ENCODE results near the gene RRP9. TPM values are rescaled to one million over a fixed set of nuclear protein-coding genes. Genes with fewer than 3 reads are reported as not detected.
A peak's percentile ranks its signal among the peaks of the same experiment; 100 is the strongest.

RRP9 gene
- total RNA-seq, 1 experiment from 2014 or later, result 80.6 TPM

DNA sequence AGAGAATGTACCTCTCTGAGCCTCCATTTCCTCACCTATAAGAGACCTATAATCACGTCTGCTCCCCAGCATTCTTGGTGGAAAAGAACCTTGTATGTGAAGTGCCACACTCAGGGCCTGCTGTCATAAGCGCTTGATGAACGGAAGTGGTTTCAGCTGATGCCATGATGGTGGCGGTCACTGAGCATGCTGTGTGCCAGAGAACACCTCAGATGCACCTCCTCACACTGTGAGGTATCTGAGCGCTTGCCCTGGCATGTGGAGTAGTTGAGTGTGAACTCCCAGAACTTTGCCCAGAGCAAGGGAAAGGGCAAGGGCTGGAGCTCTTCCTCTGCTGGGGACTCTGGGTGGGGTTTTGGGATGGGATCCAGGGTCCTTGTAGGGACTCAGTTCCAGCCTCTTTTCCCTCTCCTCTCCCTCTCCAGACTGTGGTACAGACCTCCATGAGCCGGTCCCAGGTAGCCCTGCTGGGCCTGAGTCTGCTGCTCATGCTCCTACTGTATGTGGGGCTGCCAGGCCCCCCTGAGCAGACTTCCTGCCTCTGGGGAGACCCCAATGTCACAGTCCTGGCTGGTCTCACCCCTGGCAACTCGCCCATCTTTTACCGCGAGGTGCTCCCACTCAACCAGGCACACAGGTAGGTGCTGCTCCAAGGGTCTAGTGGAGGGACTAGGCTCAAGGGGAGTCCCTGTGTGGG, 35.9 kb upstream of the RRP9 start:
- H3K4me3 ChIP-seq (ENCODE audit: insufficient read depth, low read depth, low read length), result no peak overlapping the region
- peaks cover 17% of the 10 kb centered on the region for H3K27me3 ChIP-seq (ENCODE audit: control insufficient read depth, insufficient read depth, low read length)
- no peak for DNase-seq
- no peaks in the 10 kb centered on the region for H3K36me3 ChIP-seq (replicated peaks; ENCODE audit: control insufficient read depth, insufficient read depth, low read length)

DNA sequence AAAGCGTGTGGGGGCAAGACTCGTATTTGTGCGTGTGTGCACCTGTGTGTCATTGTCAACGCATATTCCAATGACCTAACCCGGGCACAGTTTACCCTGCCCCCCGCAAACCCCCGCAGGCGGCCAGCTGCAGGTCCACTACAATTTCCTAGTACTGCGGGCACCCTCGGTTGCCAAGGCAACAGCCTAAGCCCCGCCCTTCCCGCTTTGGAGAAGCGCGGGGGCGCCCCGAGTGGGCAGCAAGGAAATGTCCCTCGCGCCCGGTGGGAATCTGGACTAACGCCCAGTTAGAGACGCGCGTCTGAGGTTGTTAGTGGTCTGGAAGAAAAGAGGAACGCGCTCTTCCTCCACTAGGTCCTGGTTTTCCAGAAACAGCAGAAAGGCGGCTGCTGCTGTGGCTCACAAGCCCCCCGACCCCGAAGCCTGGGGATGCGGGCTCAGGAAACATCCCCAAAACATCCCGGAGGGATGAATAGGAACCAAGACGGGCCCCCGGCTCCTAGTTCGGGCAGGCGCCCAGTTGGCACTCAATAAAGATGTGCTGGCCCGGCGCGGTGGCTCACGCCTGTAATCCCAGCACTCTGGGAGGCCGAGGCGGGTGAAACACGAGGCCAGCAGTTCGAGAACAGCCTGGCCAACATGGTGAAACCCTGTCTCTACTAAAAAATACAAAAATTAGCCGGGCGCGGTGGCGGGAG, 34.3 kb upstream of the RRP9 start:
- Histone ChIP-seq H3K4me3 (ENCODE audit: insufficient read depth, low read depth, low read length) (no peak overlapping the region), H3K27me3 (ENCODE audit: control insufficient read depth, insufficient read depth, low read length) (peaks cover 17% of the 10 kb centered on the region)
- peak; percentile 85 for DNase-seq

DNA sequence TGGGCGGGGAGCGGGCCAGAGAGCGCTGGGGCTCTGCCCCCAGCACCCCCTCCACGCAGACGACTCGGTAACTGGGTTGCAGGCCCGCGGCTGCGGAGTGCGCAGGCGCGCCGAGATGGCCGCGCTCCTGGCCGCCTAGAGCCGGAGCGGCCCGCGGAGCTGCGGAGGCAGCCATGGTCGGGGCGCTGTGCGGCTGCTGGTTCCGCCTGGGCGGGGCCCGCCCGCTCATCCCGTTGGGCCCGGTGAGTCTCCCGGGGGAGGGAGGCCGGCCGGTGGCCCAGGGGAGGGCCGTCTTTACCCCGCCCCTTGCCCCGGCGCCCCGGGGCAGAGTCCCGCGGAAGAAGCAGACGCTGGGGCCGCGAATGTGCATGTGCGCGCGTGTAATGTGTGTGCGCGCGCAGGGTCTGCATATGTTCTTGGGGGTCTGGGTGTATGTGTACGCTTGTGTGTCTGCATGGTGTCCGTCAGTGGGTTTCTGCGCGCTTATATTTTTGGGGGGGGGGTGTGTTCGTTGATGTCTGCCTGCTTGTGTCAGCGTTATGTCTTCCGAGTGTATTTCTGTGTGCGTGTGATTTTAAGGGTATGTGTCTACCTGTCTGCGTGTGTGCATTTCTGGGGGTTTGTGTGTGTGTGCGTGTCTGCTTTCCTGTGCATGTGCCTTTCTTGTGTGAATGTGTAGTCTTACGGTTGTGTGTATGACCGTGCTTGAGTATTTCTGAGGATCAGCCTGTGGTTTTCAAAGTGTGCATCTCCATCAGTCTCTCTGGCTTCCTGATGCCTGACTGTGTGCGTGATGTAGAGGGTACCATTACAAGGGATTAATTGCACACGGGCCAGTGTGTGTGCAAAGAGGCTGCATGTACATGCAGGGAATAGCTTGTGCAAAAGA, 33.5 kb upstream of the RRP9 start, which contains the start of gene ABHD14A:
Gene ABHD14A, plus strand, starts transcription at position 102 of the 889 bp plus-strand sequence. Its CDS starts 72 bp downstream, at position 174.
- H3K27me3 ChIP-seq (ENCODE audit: control insufficient read depth, insufficient read depth, low read length), result peaks cover 17% of the 10 kb centered on the region
- DNase-seq, result peak; percentile 97
- H3K4me3 ChIP-seq (ENCODE audit: insufficient read depth, low read depth, low read length), result peak within 1 kb of the TSS; percentile 61
- H3K36me3 ChIP-seq (replicated peaks; ENCODE audit: control insufficient read depth, insufficient read depth, low read length), result no peaks in the 10 kb centered on the region; the same call in 1 of the 2 replicates

More for the DNA sequence above, 34.3 kb upstream of the RRP9 start:
- H3K36me3 ChIP-seq (replicated peaks; ENCODE audit: control insufficient read depth, insufficient read depth, low read length), result no peaks in the 10 kb centered on the region; the same call in 1 of the 2 replicates

GRCh38 chr3:51974277-51974962, 32.7 kb upstream of the RRP9 start:
- no peaks in the 10 kb centered on the region; the same call in 1 of the 2 replicates for H3K36me3 ChIP-seq (replicated peaks; ENCODE audit: control insufficient read depth, insufficient read depth, low read length)
- H3K27me3 ChIP-seq (ENCODE audit: control insufficient read depth, insufficient read depth, low read length), result peaks cover 17% of the 10 kb centered on the region
- H3K4me3 ChIP-seq (ENCODE audit: insufficient read depth, low read depth, low read length), result peak overlapping the region; percentile 39
- peak; percentile 75 for DNase-seq

DNA sequence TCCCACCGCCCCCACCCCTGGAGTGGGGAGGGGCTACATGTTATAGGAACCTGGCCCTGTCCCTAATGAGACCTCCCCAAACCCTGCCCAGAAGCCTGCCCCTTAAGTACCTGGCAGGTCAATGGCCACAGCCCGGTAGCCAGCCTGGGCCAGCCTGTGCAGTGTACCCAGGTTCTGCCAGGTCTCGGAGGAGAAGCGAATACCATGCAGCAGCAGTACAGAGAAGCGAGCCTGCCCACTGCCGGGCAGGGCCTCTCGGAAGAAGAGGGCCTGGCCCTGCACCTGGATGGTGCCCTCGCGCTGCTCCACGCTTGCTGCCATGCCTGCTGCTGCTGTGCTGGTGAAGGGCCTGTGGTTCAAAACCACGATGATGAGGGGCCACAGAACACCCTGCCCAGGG, 29.6 kb upstream of the RRP9 start:
- Histone ChIP-seq H3K36me3 (replicated peaks; ENCODE audit: control insufficient read depth, insufficient read depth, low read length) (no peaks in the 10 kb centered on the region; the same call in 1 of the 2 replicates), H3K27me3 (ENCODE audit: control insufficient read depth, insufficient read depth, low read length) (peaks cover 18% of the 10 kb centered on the region), H3K4me3 (ENCODE audit: insufficient read depth, low read depth, low read length) (no peak overlapping the region)
- DNase-seq, result no peak

DNA sequence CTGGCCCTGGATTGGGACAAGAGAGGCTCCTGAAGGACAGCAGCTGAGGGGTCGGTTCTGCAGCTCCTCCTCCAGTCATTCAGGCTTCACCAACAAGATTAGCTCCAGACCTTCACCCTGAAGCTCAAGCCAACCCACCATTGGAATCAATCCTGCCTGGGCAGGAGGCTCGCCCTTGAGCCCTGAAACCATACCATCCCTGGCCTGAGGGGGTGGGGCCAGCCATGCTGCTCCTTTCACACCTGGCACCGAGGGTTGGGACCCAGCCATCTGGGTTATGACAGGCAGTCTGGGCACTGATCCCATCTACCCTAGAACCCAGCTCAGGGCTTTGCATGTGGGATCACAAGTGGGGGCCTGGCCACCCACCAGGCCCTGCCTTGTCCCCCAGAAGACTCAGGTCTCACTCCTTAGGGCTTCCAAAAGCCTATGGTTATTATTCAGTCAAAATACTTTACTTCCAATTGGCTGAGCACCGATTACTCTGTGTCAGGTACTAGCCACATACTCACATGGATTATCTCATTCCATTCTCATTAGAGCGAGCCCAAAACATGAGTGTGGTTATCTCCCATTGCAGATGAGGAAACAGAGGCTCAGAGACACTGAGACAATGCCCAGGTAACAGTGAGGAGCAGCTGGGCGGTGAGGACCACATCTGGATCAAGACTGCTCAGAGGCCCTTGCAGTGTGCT, 29.0 kb upstream of the RRP9 start:
- H3K27me3 ChIP-seq (ENCODE audit: control insufficient read depth, insufficient read depth, low read length), result peaks cover 16% of the 10 kb centered on the region
- no peaks in the 10 kb centered on the region; the same call in 1 of the 2 replicates for H3K36me3 ChIP-seq (replicated peaks; ENCODE audit: control insufficient read depth, insufficient read depth, low read length)
- H3K4me3 ChIP-seq (ENCODE audit: insufficient read depth, low read depth, low read length), result no peak overlapping the region
- DNase-seq, result no peak

DNA sequence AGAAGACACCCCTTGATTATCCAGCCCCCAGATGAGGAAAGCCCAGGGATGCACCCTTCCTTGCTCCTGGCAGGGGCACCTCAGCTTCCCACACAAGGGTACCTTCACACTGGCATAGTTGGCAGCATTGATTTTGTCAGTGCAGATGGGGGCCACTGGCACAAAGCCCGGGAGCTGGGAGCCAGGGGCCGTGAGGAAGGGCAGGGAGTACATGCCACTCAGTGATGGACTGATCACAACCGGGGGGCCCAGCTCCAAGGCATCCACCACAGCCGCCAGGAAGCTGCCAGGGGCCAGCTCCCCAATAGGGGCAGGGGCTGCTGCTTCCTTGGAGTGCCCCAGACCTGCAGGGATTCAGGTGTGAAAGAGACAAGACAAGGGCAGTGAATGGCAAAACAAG, 28.1 kb upstream of the RRP9 start:
- DNase-seq, result no peak
- Histone ChIP-seq H3K36me3 (replicated peaks; ENCODE audit: control insufficient read depth, insufficient read depth, low read length) (no peaks in the 10 kb centered on the region; the same call in 1 of the 2 replicates), H3K4me3 (ENCODE audit: insufficient read depth, low read depth, low read length) (no peak overlapping the region), H3K27me3 (ENCODE audit: control insufficient read depth, insufficient read depth, low read length) (peaks cover 9% of the 10 kb centered on the region)

DNA sequence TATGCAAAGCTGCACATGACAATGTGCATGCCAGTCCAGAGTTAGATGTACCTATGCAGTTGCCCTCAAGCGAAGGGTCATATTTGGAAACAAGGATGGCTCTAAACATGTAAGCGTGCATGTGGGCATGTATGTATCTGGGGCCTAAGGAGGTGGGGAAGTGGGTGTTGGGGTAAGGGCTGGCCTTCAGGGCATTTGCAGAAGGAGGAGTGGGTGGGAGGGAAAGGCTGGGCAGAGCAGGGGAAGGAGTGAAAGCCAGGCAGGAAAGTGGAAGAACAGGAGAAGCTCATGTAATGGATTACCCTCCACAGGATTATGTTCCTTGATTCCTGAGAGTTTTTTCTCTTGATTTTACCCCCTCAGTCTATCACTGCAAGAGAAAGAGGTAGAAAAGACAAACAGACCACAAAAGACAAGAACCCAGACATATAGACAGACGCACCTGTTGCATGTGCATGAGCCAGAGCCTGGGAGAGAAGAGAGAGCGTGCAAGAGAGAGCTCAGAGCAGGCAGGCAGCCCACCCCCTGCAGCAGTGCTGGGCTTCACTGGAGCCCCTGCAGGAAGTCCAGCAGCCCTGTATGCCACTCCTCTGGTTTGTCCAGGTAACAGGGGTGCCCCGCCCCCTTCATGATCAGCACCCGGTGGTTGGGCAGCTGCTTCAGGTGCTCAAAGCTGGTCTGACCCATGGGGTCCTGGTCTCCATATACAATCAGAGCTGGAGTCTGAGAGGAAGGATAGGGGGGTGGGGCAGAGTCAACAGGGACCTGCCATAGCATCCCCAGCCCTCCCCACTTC, 27.4 kb upstream of the RRP9 start:
- H3K4me3 ChIP-seq (ENCODE audit: insufficient read depth, low read depth, low read length), result no peak overlapping the region
- DNase-seq, result no peak
- no peaks in the 10 kb centered on the region; the same call in 1 of the 2 replicates for H3K36me3 ChIP-seq (replicated peaks; ENCODE audit: control insufficient read depth, insufficient read depth, low read length)
- H3K27me3 ChIP-seq (ENCODE audit: control insufficient read depth, insufficient read depth, low read length), result peaks cover 7% of the 10 kb centered on the region

- Histone ChIP-seq H3K27me3 (ENCODE audit: control insufficient read depth, insufficient read depth, low read length) (peaks cover 3% of the 10 kb centered on the region), H3K4me3 (ENCODE audit: insufficient read depth, low read depth, low read length) (peak overlapping the region; percentile 70), H3K36me3 (replicated peaks; ENCODE audit: control insufficient read depth, insufficient read depth, low read length) (no peaks in the 10 kb centered on the region; the same call in 1 of the 2 replicates)
- DNase-seq, result peak; percentile 83
These were observed 26.6 kb upstream of the RRP9 start for GRCh38 chr3:51968170-51968775.

DNA sequence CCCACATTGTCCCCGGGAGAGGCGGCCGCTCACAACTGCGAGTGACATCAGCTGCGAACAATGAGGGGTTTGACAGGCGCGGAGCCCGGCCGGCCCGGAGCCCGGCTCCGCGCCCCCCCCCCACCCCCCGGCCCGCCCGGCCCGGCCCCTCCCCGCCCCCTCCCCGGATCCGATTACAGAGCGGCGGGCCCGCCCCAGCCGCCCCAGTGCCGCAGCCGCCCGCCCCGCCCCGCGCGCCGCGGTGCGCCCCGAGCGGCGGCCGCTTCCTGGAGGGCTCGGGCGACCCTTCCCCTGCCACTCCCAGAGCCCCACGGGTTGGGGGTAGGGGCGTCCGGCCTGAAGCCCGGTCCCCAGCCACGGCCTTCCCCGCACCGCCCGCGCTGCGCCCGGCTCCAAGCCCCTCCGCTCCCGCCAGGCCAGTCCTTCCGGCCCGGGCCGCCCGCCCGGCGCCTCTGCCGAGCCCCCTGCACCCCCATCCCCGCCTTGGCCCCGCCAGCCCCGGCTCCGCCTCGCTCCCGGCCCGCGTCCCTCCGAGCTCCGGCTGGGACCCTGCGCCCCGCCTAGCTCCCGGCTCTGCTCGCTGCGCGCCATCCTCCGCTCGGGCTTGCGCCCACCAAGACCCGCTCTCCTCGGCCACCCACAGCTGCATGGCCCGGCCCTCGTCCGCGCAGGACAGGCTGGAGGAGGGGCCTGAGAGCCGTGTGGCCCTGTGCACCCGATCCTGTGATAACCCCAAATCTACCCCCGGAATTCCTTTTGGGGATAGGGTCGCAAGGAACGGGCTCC, 25.9 kb upstream of the RRP9 start, which contains the start of gene PCBP4:
Gene PCBP4, minus strand, starts transcription at position 71 of the 786 bp plus-strand sequence. CDS start 6,214 bp downstream, outside the sequence.
- Histone ChIP-seq H3K4me3 (ENCODE audit: insufficient read depth, low read depth, low read length) (peak within 1 kb of the TSS; percentile 70), H3K36me3 (replicated peaks; ENCODE audit: control insufficient read depth, insufficient read depth, low read length) (no peaks in the 10 kb centered on the region; the same call in 1 of the 2 replicates), H3K27me3 (ENCODE audit: control insufficient read depth, insufficient read depth, low read length) (peaks cover 3% of the 10 kb centered on the region)
- DNase-seq, result peak; percentile 96

GRCh38 chr3:51966922-51967383, 25.2 kb upstream of the RRP9 start:
- no peak for DNase-seq
- no peaks in the 10 kb centered on the region; the same call in 1 of the 2 replicates for H3K36me3 ChIP-seq (replicated peaks; ENCODE audit: control insufficient read depth, insufficient read depth, low read length)
- peaks cover 3% of the 10 kb centered on the region for H3K27me3 ChIP-seq (ENCODE audit: control insufficient read depth, insufficient read depth, low read length)
- H3K4me3 ChIP-seq (ENCODE audit: insufficient read depth, low read depth, low read length), result peak overlapping the region; percentile 53

DNA sequence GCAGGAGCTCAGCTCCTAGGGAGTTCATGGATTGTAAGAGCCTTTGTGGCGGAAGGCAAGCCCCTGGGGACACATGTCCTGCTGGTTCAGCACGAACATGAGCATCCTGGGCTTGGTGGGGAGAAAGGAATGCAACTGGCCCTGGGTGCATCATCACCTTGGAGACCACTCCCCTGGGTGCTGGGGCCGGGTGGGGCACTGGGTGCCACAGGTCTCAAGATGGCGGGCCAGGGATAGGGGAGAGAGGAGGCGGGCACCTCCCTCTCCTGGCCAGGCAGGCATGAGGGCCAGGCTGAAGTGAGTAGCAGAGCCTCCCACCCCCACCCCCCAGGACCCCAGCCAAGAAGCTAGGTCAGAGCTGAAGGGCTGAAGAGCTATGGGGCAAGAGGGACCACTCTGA, 24.8 kb upstream of the RRP9 start:
- peak overlapping the region; percentile 53 for H3K4me3 ChIP-seq (ENCODE audit: insufficient read depth, low read depth, low read length)
- no peak for DNase-seq
- H3K27me3 ChIP-seq (ENCODE audit: control insufficient read depth, insufficient read depth, low read length), result peaks cover 3% of the 10 kb centered on the region
- no peaks in the 10 kb centered on the region; the same call in 1 of the 2 replicates for H3K36me3 ChIP-seq (replicated peaks; ENCODE audit: control insufficient read depth, insufficient read depth, low read length)

Data from H7 (cell line).